GM20000 (cell line): Measurements from ENCODE around the gene ENGASE.

Experiments used
- DNase-seq: peaks from one replicate; pipeline ENCODE4 v3.0.0; 2012; ENCODE audit warnings: low spot score
- CTCF ChIP-seq: IDR thresholded peaks from 2 replicates; pipeline ENCODE4 v1.5.1; 2012; ENCODE audit warnings: mild to moderate bottlenecking, control low read depth; ENCODE audit errors: extremely low read depth, missing control alignments

Gene ENGASE

GRCh38 chr17:79133214-79133613 is 58.6 kb downstream of the ENGASE start:
- DNase-seq = no peak
- no peak for TF ChIP-seq CTCF

- no peak for TF ChIP-seq CTCF
- no peak for DNase-seq
These were observed 59.4 kb downstream of the ENGASE start for GRCh38 chr17:79133985-79134384.

- DNase-seq = no peak
- TF ChIP-seq CTCF = no peak
These were observed 60.4 kb downstream of the ENGASE start for GRCh38 chr17:79135011-79135410.

GRCh38 chr17:79135628-79136405 is 61.2 kb downstream of the ENGASE start:
- no peak for DNase-seq
- TF ChIP-seq CTCF = no peak
